Measurements from ENCODE around the gene ANKRD23. TPM values are rescaled to one million over a fixed set of nuclear protein-coding genes. Genes with fewer than 3 reads are reported as not detected.

ANKRD23 gene
- total RNA-seq, 1 experiment from 2014 or later = 8.9 TPM

GRCh38 chr2:96792772-96793749, 50.8 kb downstream of the ANKRD23 start:
- no peaks in the 10 kb centered on the region for H4K20me1 ChIP-seq (ENCODE audit: insufficient read depth)
- peaks cover 13% of the 10 kb centered on the region for H3K4me1 ChIP-seq (replicated peaks; ENCODE audit: insufficient read depth)
- TF ChIP-seq EZH2 (IDR thresholded peaks at IDR 0.05; ENCODE audit: low read depth) (no peak), CTCF (conservative IDR thresholded peaks at IDR 0.05) (no peak)
- peak in 1 of 2 experiments; percentile 26 for DNase-seq
- H3K27me3 ChIP-seq (ENCODE audit: insufficient read depth, low read depth) = no peaks in the 10 kb centered on the region
- POLR2A ChIA-PET (ENCODE audit: unreplicated experiment) = no interaction called here
- peaks cover 2% of the 10 kb centered on the region for H3F3A ChIP-seq (ENCODE audit: insufficient read depth, low read depth)
- no TSS peak for BruUV-seq (replicated peaks)
- CTCF ChIA-PET = interaction anchor here (0.6 kb wide), 1 partner anchor 165 kb away, joined by 11 read pairs; no protein-coding TSS in a partner anchor
- no peaks in the 10 kb centered on the region for H3K36me3 ChIP-seq (ENCODE audit: low read depth)
- no peak overlapping the region for H3K27ac ChIP-seq
- no peak overlapping the region for H3K4me3 ChIP-seq
- intact Hi-C loops (cut with micrococcal nuclease; ENCODE audit: unreplicated experiment) = no loop called here
- H3K9me2 ChIP-seq (ENCODE audit: insufficient read depth) = no peaks in the 10 kb centered on the region
- H3K9me3 ChIP-seq (ENCODE audit: insufficient read depth, low read depth) = no peaks in the 10 kb centered on the region
- H2AFZ ChIP-seq = no peak overlapping the region
- H3K79me2 ChIP-seq (ENCODE audit: low read depth) = peaks cover 18% of the 10 kb centered on the region
- no peak overlapping the region for H3K4me2 ChIP-seq

GRCh38 chr2:96789245-96789617, 54.6 kb downstream of the ANKRD23 start:
- TF ChIP-seq CTCF (conservative IDR thresholded peaks at IDR 0.05) = no peak
- no peak for TF ChIP-seq EZH2 (IDR thresholded peaks at IDR 0.05; ENCODE audit: low read depth)
- Histone ChIP-seq H3K27ac (no peak overlapping the region), H3K9me3 (ENCODE audit: insufficient read depth, low read depth) (no peaks in the 10 kb centered on the region), H3K4me2 (no peak overlapping the region), H3K4me1 (replicated peaks; ENCODE audit: insufficient read depth) (peaks cover 42% of the 10 kb centered on the region), H3K4me3 (no peak overlapping the region), H2AFZ (no peak overlapping the region), H4K20me1 (ENCODE audit: insufficient read depth) (no peaks in the 10 kb centered on the region), H3K79me2 (ENCODE audit: low read depth) (peaks cover 36% of the 10 kb centered on the region), H3K27me3 (ENCODE audit: insufficient read depth, low read depth) (no peaks in the 10 kb centered on the region), H3K9me2 (ENCODE audit: insufficient read depth) (no peaks in the 10 kb centered on the region), H3F3A (ENCODE audit: insufficient read depth, low read depth) (peaks cover 28% of the 10 kb centered on the region), H3K36me3 (ENCODE audit: low read depth) (no peaks in the 10 kb centered on the region)
- BruUV-seq (replicated peaks) = no TSS peak
- CTCF ChIA-PET = interaction anchor here (0.5 kb wide), 1 partner anchor 15 kb away, joined by 3 read pairs; no protein-coding TSS in a partner anchor
- no peak for DNase-seq
- intact Hi-C loops (cut with micrococcal nuclease; ENCODE audit: unreplicated experiment) = no loop called here
- POLR2A ChIA-PET (ENCODE audit: unreplicated experiment) = no interaction called here

- POLR2A ChIA-PET (ENCODE audit: unreplicated experiment) = interaction anchor here (0.5 kb wide), 1 partner anchor 45 kb away, joined by 10 read pairs; no protein-coding TSS in a partner anchor
Measured at GRCh38 chr2:96788442-96789244, 55.2 kb downstream of the ANKRD23 start.

More at GRCh38 chr2:96788442-96789244, 55.2 kb downstream of the ANKRD23 start:
- intact Hi-C loops (cut with micrococcal nuclease; ENCODE audit: unreplicated experiment) = no loop called here
- H3K4me3 ChIP-seq = no peak overlapping the region
- BruUV-seq (replicated peaks) = no TSS peak
- H3K4me2 ChIP-seq = peak overlapping the region; percentile 60
- H3K9me2 ChIP-seq (ENCODE audit: insufficient read depth) = no peaks in the 10 kb centered on the region
- no peak for TF ChIP-seq CTCF (conservative IDR thresholded peaks at IDR 0.05)
- TF ChIP-seq EZH2 (IDR thresholded peaks at IDR 0.05; ENCODE audit: low read depth) = no peak
- H3K27ac ChIP-seq = peak overlapping the region; percentile 73
- H3K27me3 ChIP-seq (ENCODE audit: insufficient read depth, low read depth) = no peaks in the 10 kb centered on the region
- no peaks in the 10 kb centered on the region for H3K36me3 ChIP-seq (ENCODE audit: low read depth)
- CTCF ChIA-PET = interaction anchor here (0.5 to 0.6 kb wide), 2 partner anchors 14 to 15 kb away, joined by 3 to 6 read pairs; no protein-coding TSS in a partner anchor
- no peaks in the 10 kb centered on the region for H4K20me1 ChIP-seq (ENCODE audit: insufficient read depth)
- H3K9me3 ChIP-seq (ENCODE audit: insufficient read depth, low read depth) = no peaks in the 10 kb centered on the region
- H3K4me1 ChIP-seq (replicated peaks; ENCODE audit: insufficient read depth) = peaks cover 42% of the 10 kb centered on the region
- H3F3A ChIP-seq (ENCODE audit: insufficient read depth, low read depth) = peaks cover 28% of the 10 kb centered on the region
- peaks cover 39% of the 10 kb centered on the region for H3K79me2 ChIP-seq (ENCODE audit: low read depth)
- DNase-seq = peak; percentile 51 to 67
- no peak overlapping the region for H2AFZ ChIP-seq
